Transverse colon (tissue), 3 donors: ENCODE data around the gene ZNF581.

ENCODE experiments used
- POLR2A ChIP-seq: fragments of 450-650 bp; IDR thresholded peaks from one replicate; pipeline ENCODE4 v1.6.1; 2016; ENCODE audit warnings: antibody characterized with exemption, mild to moderate bottlenecking, moderate library complexity
- TF ChIP-seq, protein P1 (sequence below), 5 experiments: fragments of 200-600 bp in 3 of 5; fragments of 450-650 bp in 2 of 5; sonication (generic) in 3 of 5; IDR thresholded peaks; 1 replicate in 2 of 5; 2 replicates in 3 of 5; pipeline ENCODE4 v1.5.1; 2016 to 2017; ENCODE audit warnings: antibody characterized with exemption in 5 of 5, inconsistent platforms in 3 of 5, mild to moderate bottlenecking in 2 of 5, moderate library complexity in 1 of 5

DNA sequence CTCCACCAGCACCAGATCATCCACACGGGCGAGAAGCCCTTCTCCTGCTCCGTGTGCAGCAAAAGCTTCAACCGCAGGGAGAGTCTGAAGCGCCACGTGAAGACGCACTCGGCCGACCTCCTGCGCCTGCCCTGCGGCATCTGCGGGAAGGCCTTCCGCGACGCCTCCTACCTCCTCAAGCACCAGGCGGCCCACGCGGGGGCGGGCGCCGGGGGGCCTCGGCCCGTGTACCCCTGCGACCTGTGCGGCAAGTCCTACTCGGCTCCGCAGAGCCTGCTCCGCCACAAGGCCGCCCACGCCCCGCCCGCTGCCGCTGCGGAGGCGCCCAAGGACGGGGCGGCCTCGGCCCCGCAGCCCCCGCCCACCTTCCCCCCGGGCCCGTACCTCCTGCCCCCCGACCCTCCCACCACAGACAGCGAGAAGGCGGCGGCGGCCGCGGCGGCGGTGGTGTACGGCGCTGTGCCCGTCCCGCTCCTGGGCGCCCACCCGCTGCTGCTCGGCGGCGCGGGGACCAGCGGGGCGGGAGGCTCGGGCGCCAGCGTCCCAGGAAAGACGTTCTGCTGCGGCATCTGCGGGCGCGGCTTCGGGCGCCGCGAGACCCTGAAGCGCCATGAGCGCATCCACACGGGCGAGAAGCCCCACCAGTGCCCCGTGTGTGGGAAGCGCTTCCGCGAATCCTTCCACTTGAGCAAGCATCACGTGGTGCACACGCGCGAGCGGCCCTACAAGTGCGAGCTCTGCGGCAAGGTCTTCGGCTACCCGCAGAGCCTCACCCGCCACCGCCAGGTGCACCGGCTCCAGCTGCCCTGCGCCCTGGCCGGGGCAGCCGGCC lies 28.5 kb upstream of the ZNF581 start:
- no peak for TF ChIP-seq POLR2A
- TF ChIP-seq, protein P1, sequence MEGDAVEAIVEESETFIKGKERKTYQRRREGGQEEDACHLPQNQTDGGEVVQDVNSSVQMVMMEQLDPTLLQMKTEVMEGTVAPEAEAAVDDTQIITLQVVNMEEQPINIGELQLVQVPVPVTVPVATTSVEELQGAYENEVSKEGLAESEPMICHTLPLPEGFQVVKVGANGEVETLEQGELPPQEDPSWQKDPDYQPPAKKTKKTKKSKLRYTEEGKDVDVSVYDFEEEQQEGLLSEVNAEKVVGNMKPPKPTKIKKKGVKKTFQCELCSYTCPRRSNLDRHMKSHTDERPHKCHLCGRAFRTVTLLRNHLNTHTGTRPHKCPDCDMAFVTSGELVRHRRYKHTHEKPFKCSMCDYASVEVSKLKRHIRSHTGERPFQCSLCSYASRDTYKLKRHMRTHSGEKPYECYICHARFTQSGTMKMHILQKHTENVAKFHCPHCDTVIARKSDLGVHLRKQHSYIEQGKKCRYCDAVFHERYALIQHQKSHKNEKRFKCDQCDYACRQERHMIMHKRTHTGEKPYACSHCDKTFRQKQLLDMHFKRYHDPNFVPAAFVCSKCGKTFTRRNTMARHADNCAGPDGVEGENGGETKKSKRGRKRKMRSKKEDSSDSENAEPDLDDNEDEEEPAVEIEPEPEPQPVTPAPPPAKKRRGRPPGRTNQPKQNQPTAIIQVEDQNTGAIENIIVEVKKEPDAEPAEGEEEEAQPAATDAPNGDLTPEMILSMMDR (IDR thresholded peaks at IDR 0.05) = no peak
